Measurements from ENCODE around the gene SLAMF1. TPM values are rescaled to one million over a fixed set of nuclear protein-coding genes. Genes with fewer than 3 reads are reported as not detected.
A peak's percentile ranks its signal among the peaks of the same experiment; 100 is the strongest.
"Not testable (repeated sequence)": the region's sequence is repeated elsewhere in the genome, so short reads cannot be mapped to it uniquely, and the experiment has no call there.

The SLAMF1 gene
- total and polyA plus RNA-seq, 4 donors: not detected

- H3K4me3 ChIP-seq (ENCODE audit: low read depth, low read length): no peak overlapping the region
- 50% methylated on average over 2 of the region's 3 CpGs for WGBS (ENCODE audit: insufficient coverage)
- H3K36me3 ChIP-seq (ENCODE audit: control insufficient read depth, insufficient read depth, low read length): no peaks in the 10 kb centered on the region
- no peaks in the 10 kb centered on the region for H3K9me3 ChIP-seq (ENCODE audit: control insufficient read depth, insufficient read depth, low read length)
- peak in 2 of 6 donors; percentile 54 for DNase-seq (ENCODE audit: low read depth in 4 of 6, low spot score in 6 of 6)
- no peak overlapping the region for H3K27ac ChIP-seq (ENCODE audit: low read depth, low read length)
- H3K4me1 ChIP-seq (ENCODE audit: control insufficient read depth, insufficient read depth, low read length): peaks cover 3% of the 10 kb centered on the region
- no peaks in the 10 kb centered on the region for H3K27me3 ChIP-seq (ENCODE audit: control insufficient read depth, insufficient read depth, low read length)
Observed at GRCh38 chr1:160607011-160607671, 39.7 kb downstream of the SLAMF1 start.

GRCh38 chr1:160606611-160607010 is 40.2 kb downstream of the SLAMF1 start:
- no peak overlapping the region for H3K4me3 ChIP-seq (ENCODE audit: low read depth, low read length)
- no peak for DNase-seq (ENCODE audit: low read depth in 4 of 6, low spot score in 6 of 6)
- H3K36me3 ChIP-seq (ENCODE audit: control insufficient read depth, insufficient read depth, low read length): no peaks in the 10 kb centered on the region
- no peaks in the 10 kb centered on the region for H3K27me3 ChIP-seq (ENCODE audit: control insufficient read depth, insufficient read depth, low read length)
- peaks cover under 1% of the 10 kb centered on the region for H3K9me3 ChIP-seq (ENCODE audit: control insufficient read depth, insufficient read depth, low read length)
- no peak overlapping the region for H3K27ac ChIP-seq (ENCODE audit: low read depth, low read length)
- 71% methylated on average over 1 of the region's 1 CpG for WGBS (ENCODE audit: insufficient coverage)
- peaks cover 3% of the 10 kb centered on the region for H3K4me1 ChIP-seq (ENCODE audit: control insufficient read depth, insufficient read depth, low read length)

- Histone ChIP-seq H3K36me3 (ENCODE audit: control insufficient read depth, insufficient read depth, low read length) (no peaks in the 10 kb centered on the region), H3K9me3 (ENCODE audit: control insufficient read depth, insufficient read depth, low read length) (peaks cover 2% of the 10 kb centered on the region), H3K4me1 (ENCODE audit: control insufficient read depth, insufficient read depth, low read length) (peaks cover 3% of the 10 kb centered on the region), H3K27ac (ENCODE audit: low read depth, low read length) (no peak overlapping the region), H3K27me3 (ENCODE audit: control insufficient read depth, insufficient read depth, low read length) (no peaks in the 10 kb centered on the region), H3K4me3 (ENCODE audit: low read depth, low read length) (no peak overlapping the region)
- no peak for DNase-seq (ENCODE audit: low read depth in 4 of 6, low spot score in 6 of 6)
- 61% methylated on average over 3 of the region's 4 CpGs for WGBS (ENCODE audit: insufficient coverage)
Observed at GRCh38 chr1:160605792-160606479, 40.9 kb downstream of the SLAMF1 start.

- Histone ChIP-seq H3K4me1 (ENCODE audit: control insufficient read depth, insufficient read depth, low read length) (no peaks in the 10 kb centered on the region), H3K4me3 (ENCODE audit: low read depth, low read length) (no peak overlapping the region), H3K36me3 (ENCODE audit: control insufficient read depth, insufficient read depth, low read length) (no peaks in the 10 kb centered on the region), H3K27ac (ENCODE audit: low read depth, low read length) (no peak overlapping the region), H3K9me3 (ENCODE audit: control insufficient read depth, insufficient read depth, low read length) (peaks cover 4% of the 10 kb centered on the region), H3K27me3 (ENCODE audit: control insufficient read depth, insufficient read depth, low read length) (no peaks in the 10 kb centered on the region)
- no peak for DNase-seq (ENCODE audit: low read depth in 4 of 6, low spot score in 6 of 6)
- WGBS (ENCODE audit: insufficient coverage): 100% methylated on average over 2 of the region's 2 CpGs
Observed at GRCh38 chr1:160605205-160605604, 41.6 kb downstream of the SLAMF1 start.

GRCh38 chr1:160597705-160598104 is 49.1 kb downstream of the SLAMF1 start:
- H3K9me3 ChIP-seq (ENCODE audit: control insufficient read depth, insufficient read depth, low read length): peaks cover 4% of the 10 kb centered on the region
- DNase-seq (ENCODE audit: low read depth in 4 of 6, low spot score in 6 of 6): no peak
- WGBS (ENCODE audit: insufficient coverage): 71% methylated on average over 2 of the region's 2 CpGs
- H3K4me1 ChIP-seq (ENCODE audit: control insufficient read depth, insufficient read depth, low read length): no peaks in the 10 kb centered on the region
- H3K36me3 ChIP-seq (ENCODE audit: control insufficient read depth, insufficient read depth, low read length): no peaks in the 10 kb centered on the region
- H3K4me3 ChIP-seq (ENCODE audit: low read depth, low read length): no peak overlapping the region
- no peaks in the 10 kb centered on the region for H3K27me3 ChIP-seq (ENCODE audit: control insufficient read depth, insufficient read depth, low read length)
- no peak overlapping the region for H3K27ac ChIP-seq (ENCODE audit: low read depth, low read length)

- H3K4me3 ChIP-seq (ENCODE audit: low read depth, low read length): no peak overlapping the region
- peaks cover 4% of the 10 kb centered on the region for H3K9me3 ChIP-seq (ENCODE audit: control insufficient read depth, insufficient read depth, low read length)
- H3K36me3 ChIP-seq (ENCODE audit: control insufficient read depth, insufficient read depth, low read length): no peaks in the 10 kb centered on the region
- no peaks in the 10 kb centered on the region for H3K4me1 ChIP-seq (ENCODE audit: control insufficient read depth, insufficient read depth, low read length)
- no peaks in the 10 kb centered on the region for H3K27me3 ChIP-seq (ENCODE audit: control insufficient read depth, insufficient read depth, low read length)
- WGBS (ENCODE audit: insufficient coverage): 100% methylated on average over 1 of the region's 1 CpG
- H3K27ac ChIP-seq (ENCODE audit: low read depth, low read length): no peak overlapping the region
- no peak for DNase-seq (ENCODE audit: low read depth in 4 of 6, low spot score in 6 of 6)
Observed at GRCh38 chr1:160597051-160597450, 49.8 kb downstream of the SLAMF1 start.

GRCh38 chr1:160590488-160590887 is 56.4 kb downstream of the SLAMF1 start:
- no peaks in the 10 kb centered on the region for H3K36me3 ChIP-seq (ENCODE audit: control insufficient read depth, insufficient read depth, low read length)
- WGBS (ENCODE audit: insufficient coverage): no CpG with 5 or more reads among the region's 1 CpG
- no peak overlapping the region for H3K4me3 ChIP-seq (ENCODE audit: low read depth, low read length)
- DNase-seq (ENCODE audit: low read depth in 4 of 6, low spot score in 6 of 6): no peak
- no peaks in the 10 kb centered on the region for H3K9me3 ChIP-seq (ENCODE audit: control insufficient read depth, insufficient read depth, low read length)
- H3K27me3 ChIP-seq (ENCODE audit: control insufficient read depth, insufficient read depth, low read length): no peaks in the 10 kb centered on the region
- no peaks in the 10 kb centered on the region for H3K4me1 ChIP-seq (ENCODE audit: control insufficient read depth, insufficient read depth, low read length)
- H3K27ac ChIP-seq (ENCODE audit: low read depth, low read length): no peak overlapping the region

GRCh38 chr1:160588468-160588867 is 58.4 kb downstream of the SLAMF1 start:
- DNase-seq (ENCODE audit: low read depth in 4 of 6, low spot score in 6 of 6): no peak
- no peaks in the 10 kb centered on the region for H3K9me3 ChIP-seq (ENCODE audit: control insufficient read depth, insufficient read depth, low read length)
- H3K4me1 ChIP-seq (ENCODE audit: control insufficient read depth, insufficient read depth, low read length): no peaks in the 10 kb centered on the region
- H3K36me3 ChIP-seq (ENCODE audit: control insufficient read depth, insufficient read depth, low read length): no peaks in the 10 kb centered on the region
- no peak overlapping the region for H3K27ac ChIP-seq (ENCODE audit: low read depth, low read length)
- no peak overlapping the region for H3K4me3 ChIP-seq (ENCODE audit: low read depth, low read length)
- H3K27me3 ChIP-seq (ENCODE audit: control insufficient read depth, insufficient read depth, low read length): no peaks in the 10 kb centered on the region
- 100% methylated on average over 3 of the region's 6 CpGs for WGBS (ENCODE audit: insufficient coverage)

GRCh38 chr1:160584784-160585183 is 62.1 kb downstream of the SLAMF1 start:
- no peak overlapping the region for H3K27ac ChIP-seq (ENCODE audit: low read depth, low read length)
- no peaks in the 10 kb centered on the region for H3K36me3 ChIP-seq (ENCODE audit: control insufficient read depth, insufficient read depth, low read length)
- H3K4me3 ChIP-seq (ENCODE audit: low read depth, low read length): no peak overlapping the region
- no peaks in the 10 kb centered on the region for H3K9me3 ChIP-seq (ENCODE audit: control insufficient read depth, insufficient read depth, low read length)
- DNase-seq (ENCODE audit: low read depth in 4 of 6, low spot score in 6 of 6): no peak
- WGBS (ENCODE audit: insufficient coverage): no CpG with 5 or more reads among the region's 1 CpG
- H3K27me3 ChIP-seq (ENCODE audit: control insufficient read depth, insufficient read depth, low read length): no peaks in the 10 kb centered on the region
- no peaks in the 10 kb centered on the region for H3K4me1 ChIP-seq (ENCODE audit: control insufficient read depth, insufficient read depth, low read length)

GRCh38 chr1:160582976-160583375 is 63.9 kb downstream of the SLAMF1 start:
- not testable (repeated sequence) for H3K9me3 ChIP-seq (ENCODE audit: control insufficient read depth, insufficient read depth, low read length); DNase-seq (ENCODE audit: low read depth in 4 of 6, low spot score in 6 of 6); H3K36me3 ChIP-seq (ENCODE audit: control insufficient read depth, insufficient read depth, low read length); H3K27me3 ChIP-seq (ENCODE audit: control insufficient read depth, insufficient read depth, low read length); H3K4me1 ChIP-seq (ENCODE audit: control insufficient read depth, insufficient read depth, low read length); H3K27ac ChIP-seq (ENCODE audit: low read depth, low read length); H3K4me3 ChIP-seq (ENCODE audit: low read depth, low read length)
- no CpG with 5 or more reads among the region's 2 CpGs for WGBS (ENCODE audit: insufficient coverage)
